Activated naive CD4-positive, alpha-beta T cell (primary cell): Measurements from ENCODE around the gene CIAO3.
A peak's percentile ranks its signal among the peaks of the same experiment; 100 is the strongest.

Source experiments
- DNase-seq, 4 experiments: peaks; one replicate each; lab custom pipeline; 2025; lab: John Stamatoyannopoulos, UW

The CIAO3 gene

GRCh38 chr16:734981-735881 lies 5.6 kb downstream of the CIAO3 start:
- no peak for DNase-seq

GRCh38 chr16:734208-734980 lies 6.4 kb downstream of the CIAO3 start:
- DNase-seq = no peak

GRCh38 chr16:733382-734207 lies 7.2 kb downstream of the CIAO3 start:
- DNase-seq = peak in 1 of 4 experiments; percentile 33

GRCh38 chr16:732936-733335 lies 7.9 kb downstream of the CIAO3 start:
- no peak for DNase-seq

GRCh38 chr16:732332-732731 lies 8.5 kb downstream of the CIAO3 start:
- no peak for DNase-seq

GRCh38 chr16:730666-731509 lies 9.9 kb downstream of the CIAO3 start:
- no peak for DNase-seq

GRCh38 chr16:729768-730665 lies 10.8 kb downstream of the CIAO3 start:
- no peak for DNase-seq

GRCh38 chr16:728890-729744 lies 11.7 kb downstream of the CIAO3 start:
- DNase-seq = no peak

- peak in 2 of 4 experiments; percentile 30 to 46 for DNase-seq
These were observed 12.5 kb downstream of the CIAO3 start for GRCh38 chr16:728131-728889.

GRCh38 chr16:727291-727977 lies 13.4 kb downstream of the CIAO3 start:
- DNase-seq = peak in 1 of 4 experiments; percentile 19

GRCh38 chr16:726438-727290 lies 14.1 kb downstream of the CIAO3 start, which contains the start of the genes CCDC78 and HAGHL:
TSS of gene CCDC78 (minus strand) at chr16:726443. CDS start at chr16:726367, 76 bp downstream.
TSS of gene HAGHL (plus strand) at chr16:727106. CDS start at chr16:727510, 404 bp downstream.
- peak in 2 of 4 experiments; percentile 31 to 57 for DNase-seq

GRCh38 chr16:726188-726437 lies 14.7 kb downstream of the CIAO3 start:
- no peak for DNase-seq

GRCh38 chr16:725463-726187 lies 15.2 kb downstream of the CIAO3 start:
- DNase-seq = no peak

GRCh38 chr16:725041-725376 lies 15.8 kb downstream of the CIAO3 start:
- no peak for DNase-seq

- no peak for DNase-seq
These were observed 16.4 kb downstream of the CIAO3 start for GRCh38 chr16:724188-725040.
